Astrocyte of the spinal cord (primary cell): Measurements from ENCODE around the gene ARHGEF39.
A peak's percentile ranks its signal among the peaks of the same experiment; 100 is the strongest.

ENCODE experiments used
- DNase-seq: peaks from one replicate; pipeline ENCODE4 v3.0.0; 2011; ENCODE audit warnings: low read depth, low spot score
- H3K4me3 ChIP-seq: 2 replicates; pipeline ENCODE4 v1.5.1; 2011; ENCODE audit warnings: low read depth, mild to moderate bottlenecking, low read length, moderate library complexity
- CTCF ChIP-seq: IDR thresholded peaks from 2 replicates; pipeline ENCODE4 v1.5.1; 2012; ENCODE audit warnings: low read depth, mild to moderate bottlenecking, low read length, inconsistent platforms
- in situ Hi-C: cut with HindIII; loops from 2 replicates; pipeline ENCODE4 v1.10.0; 2017; ENCODE audit warnings: low sequenced_read_pairs

Gene ARHGEF39

GRCh38 chr9:35611230-35611797 is 53.7 kb downstream of the ARHGEF39 start:
- in situ Hi-C loops: no loop called here
- peak; percentile 38 for DNase-seq

DNA sequence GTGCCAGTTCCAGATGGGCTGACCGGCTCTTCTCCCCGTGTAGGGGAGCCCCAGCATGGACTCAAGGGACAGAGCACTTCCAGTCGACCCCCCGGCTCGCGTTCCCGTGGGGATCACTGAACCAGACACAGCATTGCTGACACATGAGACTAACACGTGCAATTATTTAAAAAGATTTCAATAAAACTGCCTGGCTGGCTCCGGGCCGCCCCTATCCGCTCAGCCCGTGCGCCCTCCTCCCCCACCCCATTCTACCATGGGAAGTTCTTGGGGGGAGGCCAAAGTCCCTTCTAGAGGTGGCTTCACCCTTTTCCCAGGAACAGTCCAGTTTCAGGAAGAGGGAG is 55.2 kb downstream of the ARHGEF39 start:
- DNase-seq: no peak
- in situ Hi-C loops: no loop called here
- H3K4me3 ChIP-seq: no peak overlapping the region
- no peak for TF ChIP-seq CTCF

More at GRCh38 chr9:35611230-35611797, 53.7 kb downstream of the ARHGEF39 start:
- TF ChIP-seq CTCF: peak; percentile 83
- H3K4me3 ChIP-seq: no peak overlapping the region
